ENCODE data around the gene H6PD.

H6PD gene

GRCh38 chr1:9203511-9203982 lies 31.0 kb upstream of the H6PD start:
- ChIA-PET POLR2A (no interaction called here), CTCF (no interaction called here)
- H3K4me3 ChIP-seq (ENCODE audit: low read depth, low read length) = no peak overlapping the region
- no peak for DNase-seq (ENCODE audit: low read depth, low spot score)
- TF ChIP-seq CTCF (IDR thresholded peaks at IDR 0.05; ENCODE audit: insufficient read depth, low read length, missing control alignments) = no peak

GRCh38 chr1:9204156-9204720 lies 30.3 kb upstream of the H6PD start:
- POLR2A ChIA-PET = no interaction called here
- no peak for DNase-seq (ENCODE audit: low read depth, low spot score)
- CTCF ChIA-PET = no interaction called here
- no peak for TF ChIP-seq CTCF (IDR thresholded peaks at IDR 0.05; ENCODE audit: insufficient read depth, low read length, missing control alignments)
- no peak overlapping the region for H3K4me3 ChIP-seq (ENCODE audit: low read depth, low read length)

- no peak overlapping the region for H3K4me3 ChIP-seq (ENCODE audit: low read depth, low read length)
- CTCF ChIA-PET = interaction anchor here (0.8 to 4.6 kb wide), 3 partner anchors 11 to 27 kb away, joined by 3 to 15 read pairs (median 3); no protein-coding TSS in a partner anchor
- no peak for TF ChIP-seq CTCF (IDR thresholded peaks at IDR 0.05; ENCODE audit: insufficient read depth, low read length, missing control alignments)
- DNase-seq (ENCODE audit: low read depth, low spot score) = no peak
- POLR2A ChIA-PET = no interaction called here
Measured at GRCh38 chr1:9207086-9207485, 27.5 kb upstream of the H6PD start.

- no peak overlapping the region for H3K4me3 ChIP-seq (ENCODE audit: low read depth, low read length)
- POLR2A ChIA-PET = no interaction called here
- CTCF ChIA-PET = interaction anchor here (1.1 to 4.6 kb wide), 2 partner anchors 11 to 27 kb away, joined by 3 to 15 read pairs; no protein-coding TSS in a partner anchor
- TF ChIP-seq CTCF (IDR thresholded peaks at IDR 0.05; ENCODE audit: insufficient read depth, low read length, missing control alignments) = no peak
- DNase-seq (ENCODE audit: low read depth, low spot score) = no peak
Measured at GRCh38 chr1:9207715-9208114, 26.9 kb upstream of the H6PD start.

GRCh38 chr1:9211291-9211811 lies 23.2 kb upstream of the H6PD start:
- no peak for DNase-seq (ENCODE audit: low read depth, low spot score)
- ChIA-PET CTCF (interaction anchor here (4.6 to 4.8 kb wide), 2 partner anchors 23 to 31 kb away, joined by 15 to 30 read pairs; partner anchors contain the start of gene H6PD), POLR2A (no interaction called here)
- no peak overlapping the region for H3K4me3 ChIP-seq (ENCODE audit: low read depth, low read length)
- TF ChIP-seq CTCF (IDR thresholded peaks at IDR 0.05; ENCODE audit: insufficient read depth, low read length, missing control alignments) = no peak

- H3K4me3 ChIP-seq (ENCODE audit: low read depth, low read length) = no peak overlapping the region
- POLR2A ChIA-PET = no interaction called here
- no peak for TF ChIP-seq CTCF (IDR thresholded peaks at IDR 0.05; ENCODE audit: insufficient read depth, low read length, missing control alignments)
- CTCF ChIA-PET = interaction anchor here (0.9 to 4.8 kb wide), 4 partner anchors 12 to 102 kb away, joined by 3 to 30 read pairs (median 3); partner anchors contain the start of gene H6PD
- no peak for DNase-seq (ENCODE audit: low read depth, low spot score)
Measured at GRCh38 chr1:9212735-9213134, 21.8 kb upstream of the H6PD start.

All from AG04449 (cell line).